ENCODE measurements around the gene DNMBP. TPM values are rescaled to one million over a fixed set of nuclear protein-coding genes. Genes with fewer than 3 reads are reported as not detected.

The DNMBP gene
- total RNA-seq, 1 experiment from 2014 or later: 19.7 TPM

DNA sequence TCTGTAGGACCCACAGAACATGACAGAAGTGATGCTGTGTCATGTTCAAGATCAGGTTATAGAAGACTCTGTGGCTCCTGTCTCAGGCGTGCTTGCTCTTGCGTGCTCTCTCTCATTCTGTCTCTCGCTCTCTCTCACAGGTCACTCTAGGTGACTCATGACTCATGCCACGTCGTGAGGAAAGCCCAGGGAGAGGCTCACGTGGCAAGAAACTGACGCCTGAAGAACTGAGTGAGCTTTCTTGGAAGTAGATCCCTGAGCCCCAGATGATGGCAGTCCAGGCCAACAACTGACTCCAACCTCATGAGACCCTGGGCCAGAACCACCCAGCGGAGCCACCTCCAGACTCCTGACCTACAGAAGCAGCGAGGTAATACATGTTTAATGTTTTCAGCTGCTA lies 103.3 kb downstream of the DNMBP start:
- peaks cover 74% of the 10 kb centered on the region for H3K36me3 Mint-ChIP-seq
- peaks cover 17% of the 10 kb centered on the region for H3K4me1 Mint-ChIP-seq
- DNase-seq (ENCODE audit: low spot score) (no peak), ATAC-seq (no peak)
- no peak overlapping the region for H3K4me3 Mint-ChIP-seq
- H3K27me3 Mint-ChIP-seq (ENCODE audit: low read depth): no peaks in the 10 kb centered on the region
- H3K27ac Mint-ChIP-seq: no peak overlapping the region
- TF ChIP-seq FOXK1 (CRISPR knock-in tag; IDR thresholded peaks at IDR 0.05) (no peak), TCF7 (CRISPR knock-in tag; IDR thresholded peaks at IDR 0.05; ENCODE audit: low read depth) (no peak), ZNF232 (CRISPR knock-in tag; IDR thresholded peaks at IDR 0.05) (no peak), ZNF396 (CRISPR knock-in tag; IDR thresholded peaks at IDR 0.05; ENCODE audit: borderline replicate concordance) (no peak), ZNF219 (CRISPR knock-in tag; IDR thresholded peaks at IDR 0.05; ENCODE audit: borderline replicate concordance) (no peak), USF1 (CRISPR knock-in tag; IDR thresholded peaks at IDR 0.05) (no peak)
- TF ChIP-seq, protein P1, sequence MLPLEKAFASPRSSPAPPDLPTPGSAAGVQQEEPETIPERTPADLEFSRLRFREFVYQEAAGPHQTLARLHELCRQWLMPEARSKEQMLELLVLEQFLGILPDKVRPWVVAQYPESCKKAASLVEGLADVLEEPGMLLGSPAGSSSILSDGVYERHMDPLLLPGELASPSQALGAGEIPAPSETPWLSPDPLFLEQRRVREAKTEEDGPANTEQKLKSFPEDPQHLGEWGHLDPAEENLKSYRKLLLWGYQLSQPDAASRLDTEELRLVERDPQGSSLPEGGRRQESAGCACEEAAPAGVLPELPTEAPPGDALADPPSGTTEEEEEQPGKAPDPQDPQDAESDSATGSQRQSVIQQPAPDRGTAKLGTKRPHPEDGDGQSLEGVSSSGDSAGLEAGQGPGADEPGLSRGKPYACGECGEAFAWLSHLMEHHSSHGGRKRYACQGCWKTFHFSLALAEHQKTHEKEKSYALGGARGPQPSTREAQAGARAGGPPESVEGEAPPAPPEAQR (CRISPR knock-in tag; IDR thresholded peaks at IDR 0.05): no peak
- TF ChIP-seq, protein P2, sequence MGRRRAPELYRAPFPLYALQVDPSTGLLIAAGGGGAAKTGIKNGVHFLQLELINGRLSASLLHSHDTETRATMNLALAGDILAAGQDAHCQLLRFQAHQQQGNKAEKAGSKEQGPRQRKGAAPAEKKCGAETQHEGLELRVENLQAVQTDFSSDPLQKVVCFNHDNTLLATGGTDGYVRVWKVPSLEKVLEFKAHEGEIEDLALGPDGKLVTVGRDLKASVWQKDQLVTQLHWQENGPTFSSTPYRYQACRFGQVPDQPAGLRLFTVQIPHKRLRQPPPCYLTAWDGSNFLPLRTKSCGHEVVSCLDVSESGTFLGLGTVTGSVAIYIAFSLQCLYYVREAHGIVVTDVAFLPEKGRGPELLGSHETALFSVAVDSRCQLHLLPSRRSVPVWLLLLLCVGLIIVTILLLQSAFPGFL (CRISPR knock-in tag; IDR thresholded peaks at IDR 0.05; ENCODE audit: borderline replicate concordance): no peak
- TF ChIP-seq, protein P3, sequence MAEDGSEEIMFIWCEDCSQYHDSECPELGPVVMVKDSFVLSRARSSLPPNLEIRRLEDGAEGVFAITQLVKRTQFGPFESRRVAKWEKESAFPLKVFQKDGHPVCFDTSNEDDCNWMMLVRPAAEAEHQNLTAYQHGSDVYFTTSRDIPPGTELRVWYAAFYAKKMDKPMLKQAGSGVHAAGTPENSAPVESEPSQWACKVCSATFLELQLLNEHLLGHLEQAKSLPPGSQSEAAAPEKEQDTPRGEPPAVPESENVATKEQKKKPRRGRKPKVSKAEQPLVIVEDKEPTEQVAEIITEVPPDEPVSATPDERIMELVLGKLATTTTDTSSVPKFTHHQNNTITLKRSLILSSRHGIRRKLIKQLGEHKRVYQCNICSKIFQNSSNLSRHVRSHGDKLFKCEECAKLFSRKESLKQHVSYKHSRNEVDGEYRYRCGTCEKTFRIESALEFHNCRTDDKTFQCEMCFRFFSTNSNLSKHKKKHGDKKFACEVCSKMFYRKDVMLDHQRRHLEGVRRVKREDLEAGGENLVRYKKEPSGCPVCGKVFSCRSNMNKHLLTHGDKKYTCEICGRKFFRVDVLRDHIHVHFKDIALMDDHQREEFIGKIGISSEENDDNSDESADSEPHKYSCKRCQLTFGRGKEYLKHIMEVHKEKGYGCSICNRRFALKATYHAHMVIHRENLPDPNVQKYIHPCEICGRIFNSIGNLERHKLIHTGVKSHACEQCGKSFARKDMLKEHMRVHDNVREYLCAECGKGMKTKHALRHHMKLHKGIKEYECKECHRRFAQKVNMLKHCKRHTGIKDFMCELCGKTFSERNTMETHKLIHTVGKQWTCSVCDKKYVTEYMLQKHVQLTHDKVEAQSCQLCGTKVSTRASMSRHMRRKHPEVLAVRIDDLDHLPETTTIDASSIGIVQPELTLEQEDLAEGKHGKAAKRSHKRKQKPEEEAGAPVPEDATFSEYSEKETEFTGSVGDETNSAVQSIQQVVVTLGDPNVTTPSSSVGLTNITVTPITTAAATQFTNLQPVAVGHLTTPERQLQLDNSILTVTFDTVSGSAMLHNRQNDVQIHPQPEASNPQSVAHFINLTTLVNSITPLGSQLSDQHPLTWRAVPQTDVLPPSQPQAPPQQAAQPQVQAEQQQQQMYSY (CRISPR knock-in tag; IDR thresholded peaks at IDR 0.05): no peak
- no peaks in the 10 kb centered on the region for H3K9me3 Mint-ChIP-seq
- POLR2A ChIA-PET: no interaction called here
- CTCF ChIA-PET: interaction anchor here (1.3 kb wide), 1 partner anchor 139 kb away, joined by 4 read pairs; no protein-coding TSS in a partner anchor

GRCh38 chr10:99905971-99906370 lies 103.8 kb downstream of the DNMBP start:
- Mint-ChIP-seq H3K36me3 (peaks cover 75% of the 10 kb centered on the region), H3K4me3 (no peak overlapping the region), H3K27me3 (ENCODE audit: low read depth) (no peaks in the 10 kb centered on the region), H3K4me1 (peaks cover 13% of the 10 kb centered on the region), H3K27ac (no peak overlapping the region), H3K9me3 (no peaks in the 10 kb centered on the region)
- DNase-seq (ENCODE audit: low spot score): no peak
- ChIA-PET POLR2A (no interaction called here), CTCF (no interaction called here)
- ATAC-seq: no peak
- TF ChIP-seq NFATC4 (CRISPR knock-in tag; IDR thresholded peaks at IDR 0.05) (no peak), SOX15 (CRISPR knock-in tag; IDR thresholded peaks at IDR 0.05) (no peak), JAZF1 (CRISPR knock-in tag; IDR thresholded peaks at IDR 0.05) (no peak), TEAD1 (CRISPR knock-in tag; IDR thresholded peaks at IDR 0.05) (no peak), FOXP4 (CRISPR knock-in tag; IDR thresholded peaks at IDR 0.05) (no peak), NR2C2 (CRISPR knock-in tag; IDR thresholded peaks at IDR 0.05) (no peak), JUN (CRISPR knock-in tag; IDR thresholded peaks at IDR 0.05) (no peak), ZNF532 (CRISPR knock-in tag; IDR thresholded peaks at IDR 0.05; ENCODE audit: borderline replicate concordance) (no peak)
- TF ChIP-seq, protein P4, sequence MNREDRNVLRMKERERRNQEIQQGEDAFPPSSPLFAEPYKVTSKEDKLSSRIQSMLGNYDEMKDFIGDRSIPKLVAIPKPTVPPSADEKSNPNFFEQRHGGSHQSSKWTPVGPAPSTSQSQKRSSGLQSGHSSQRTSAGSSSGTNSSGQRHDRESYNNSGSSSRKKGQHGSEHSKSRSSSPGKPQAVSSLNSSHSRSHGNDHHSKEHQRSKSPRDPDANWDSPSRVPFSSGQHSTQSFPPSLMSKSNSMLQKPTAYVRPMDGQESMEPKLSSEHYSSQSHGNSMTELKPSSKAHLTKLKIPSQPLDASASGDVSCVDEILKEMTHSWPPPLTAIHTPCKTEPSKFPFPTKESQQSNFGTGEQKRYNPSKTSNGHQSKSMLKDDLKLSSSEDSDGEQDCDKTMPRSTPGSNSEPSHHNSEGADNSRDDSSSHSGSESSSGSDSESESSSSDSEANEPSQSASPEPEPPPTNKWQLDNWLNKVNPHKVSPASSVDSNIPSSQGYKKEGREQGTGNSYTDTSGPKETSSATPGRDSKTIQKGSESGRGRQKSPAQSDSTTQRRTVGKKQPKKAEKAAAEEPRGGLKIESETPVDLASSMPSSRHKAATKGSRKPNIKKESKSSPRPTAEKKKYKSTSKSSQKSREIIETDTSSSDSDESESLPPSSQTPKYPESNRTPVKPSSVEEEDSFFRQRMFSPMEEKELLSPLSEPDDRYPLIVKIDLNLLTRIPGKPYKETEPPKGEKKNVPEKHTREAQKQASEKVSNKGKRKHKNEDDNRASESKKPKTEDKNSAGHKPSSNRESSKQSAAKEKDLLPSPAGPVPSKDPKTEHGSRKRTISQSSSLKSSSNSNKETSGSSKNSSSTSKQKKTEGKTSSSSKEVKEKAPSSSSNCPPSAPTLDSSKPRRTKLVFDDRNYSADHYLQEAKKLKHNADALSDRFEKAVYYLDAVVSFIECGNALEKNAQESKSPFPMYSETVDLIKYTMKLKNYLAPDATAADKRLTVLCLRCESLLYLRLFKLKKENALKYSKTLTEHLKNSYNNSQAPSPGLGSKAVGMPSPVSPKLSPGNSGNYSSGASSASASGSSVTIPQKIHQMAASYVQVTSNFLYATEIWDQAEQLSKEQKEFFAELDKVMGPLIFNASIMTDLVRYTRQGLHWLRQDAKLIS (CRISPR knock-in tag; IDR thresholded peaks at IDR 0.05; ENCODE audit: borderline replicate concordance): no peak
